Measurements from ENCODE around the gene LNX1.

The LNX1 gene

GRCh38 chr4:53490965-53491622 is 100.2 kb downstream of the LNX1 start:
- Mint-ChIP-seq H3K36me3 (no peaks in the 10 kb centered on the region), H3K4me3 (no peak overlapping the region), H3K27ac (no peak overlapping the region), H3K9me3 (ENCODE audit: low read depth) (no peaks in the 10 kb centered on the region), H3K27me3 (peaks cover 7% of the 10 kb centered on the region), H3K4me1 (ENCODE audit: low read depth) (no peaks in the 10 kb centered on the region)

GRCh38 chr4:53490161-53490956 is 100.9 kb downstream of the LNX1 start:
- H3K4me3 Mint-ChIP-seq = no peak overlapping the region
- H3K4me1 Mint-ChIP-seq (ENCODE audit: low read depth) = no peaks in the 10 kb centered on the region
- H3K27me3 Mint-ChIP-seq = peaks cover 9% of the 10 kb centered on the region
- H3K9me3 Mint-ChIP-seq (ENCODE audit: low read depth) = no peaks in the 10 kb centered on the region
- no peak overlapping the region for H3K27ac Mint-ChIP-seq
- no peaks in the 10 kb centered on the region for H3K36me3 Mint-ChIP-seq

GRCh38 chr4:53489279-53489889 is 101.9 kb downstream of the LNX1 start:
- H3K36me3 Mint-ChIP-seq = no peaks in the 10 kb centered on the region
- no peak overlapping the region for H3K27ac Mint-ChIP-seq
- H3K4me1 Mint-ChIP-seq (ENCODE audit: low read depth) = no peaks in the 10 kb centered on the region
- peaks cover 9% of the 10 kb centered on the region for H3K27me3 Mint-ChIP-seq
- no peak overlapping the region for H3K4me3 Mint-ChIP-seq
- no peaks in the 10 kb centered on the region for H3K9me3 Mint-ChIP-seq (ENCODE audit: low read depth)

GRCh38 chr4:53487766-53488165 is 103.5 kb downstream of the LNX1 start:
- Mint-ChIP-seq H3K4me3 (no peak overlapping the region), H3K27me3 (peaks cover 15% of the 10 kb centered on the region)

GRCh38 chr4:53485658-53486040 is 105.6 kb downstream of the LNX1 start:
- peaks cover 16% of the 10 kb centered on the region for H3K27me3 Mint-ChIP-seq
- no peak overlapping the region for H3K4me3 Mint-ChIP-seq
- H3K36me3 Mint-ChIP-seq = no peaks in the 10 kb centered on the region
- H3K27ac Mint-ChIP-seq = no peak overlapping the region
- H3K9me3 Mint-ChIP-seq (ENCODE audit: low read depth) = no peaks in the 10 kb centered on the region
- H3K4me1 Mint-ChIP-seq (ENCODE audit: low read depth) = no peaks in the 10 kb centered on the region

More at GRCh38 chr4:53487766-53488165, 103.5 kb downstream of the LNX1 start:
- H3K27ac Mint-ChIP-seq = no peak overlapping the region
- H3K9me3 Mint-ChIP-seq (ENCODE audit: low read depth) = no peaks in the 10 kb centered on the region
- H3K4me1 Mint-ChIP-seq (ENCODE audit: low read depth) = no peaks in the 10 kb centered on the region
- H3K36me3 Mint-ChIP-seq = no peaks in the 10 kb centered on the region

- Mint-ChIP-seq H3K9me3 (ENCODE audit: low read depth) (no peaks in the 10 kb centered on the region), H3K4me1 (ENCODE audit: low read depth) (no peaks in the 10 kb centered on the region), H3K27ac (no peak overlapping the region), H3K36me3 (no peaks in the 10 kb centered on the region), H3K4me3 (no peak overlapping the region), H3K27me3 (peaks cover 16% of the 10 kb centered on the region)
Observed at GRCh38 chr4:53484911-53485657, 106.2 kb downstream of the LNX1 start.

GRCh38 chr4:53483250-53483649 is 108.0 kb downstream of the LNX1 start:
- Mint-ChIP-seq H3K4me3 (no peak overlapping the region), H3K4me1 (ENCODE audit: low read depth) (no peaks in the 10 kb centered on the region), H3K9me3 (ENCODE audit: low read depth) (no peaks in the 10 kb centered on the region), H3K36me3 (no peaks in the 10 kb centered on the region), H3K27me3 (peaks cover 16% of the 10 kb centered on the region), H3K27ac (no peak overlapping the region)

- Mint-ChIP-seq H3K27ac (no peak overlapping the region), H3K4me1 (ENCODE audit: low read depth) (no peaks in the 10 kb centered on the region), H3K9me3 (ENCODE audit: low read depth) (no peaks in the 10 kb centered on the region), H3K27me3 (peaks cover 13% of the 10 kb centered on the region), H3K36me3 (no peaks in the 10 kb centered on the region), H3K4me3 (no peak overlapping the region)
Observed at GRCh38 chr4:53481586-53481985, 109.7 kb downstream of the LNX1 start.

GRCh38 chr4:53480909-53481308 is 110.4 kb downstream of the LNX1 start:
- H3K27ac Mint-ChIP-seq = no peak overlapping the region
- no peaks in the 10 kb centered on the region for H3K9me3 Mint-ChIP-seq (ENCODE audit: low read depth)
- no peaks in the 10 kb centered on the region for H3K36me3 Mint-ChIP-seq
- no peaks in the 10 kb centered on the region for H3K4me1 Mint-ChIP-seq (ENCODE audit: low read depth)
- H3K27me3 Mint-ChIP-seq = peaks cover 9% of the 10 kb centered on the region
- H3K4me3 Mint-ChIP-seq = no peak overlapping the region

GRCh38 chr4:53479736-53480525 is 111.4 kb downstream of the LNX1 start:
- Mint-ChIP-seq H3K4me3 (no peak overlapping the region), H3K36me3 (no peaks in the 10 kb centered on the region), H3K27ac (no peak overlapping the region), H3K27me3 (peaks cover 8% of the 10 kb centered on the region), H3K4me1 (ENCODE audit: low read depth) (no peaks in the 10 kb centered on the region), H3K9me3 (ENCODE audit: low read depth) (no peaks in the 10 kb centered on the region)

- Mint-ChIP-seq H3K36me3 (no peaks in the 10 kb centered on the region), H3K4me1 (ENCODE audit: low read depth) (no peaks in the 10 kb centered on the region), H3K9me3 (ENCODE audit: low read depth) (no peaks in the 10 kb centered on the region), H3K27ac (no peak overlapping the region), H3K4me3 (no peak overlapping the region), H3K27me3 (peaks cover 8% of the 10 kb centered on the region)
Observed at GRCh38 chr4:53478671-53479456, 112.4 kb downstream of the LNX1 start.

GRCh38 chr4:53477636-53478035 is 113.7 kb downstream of the LNX1 start:
- H3K36me3 Mint-ChIP-seq = no peaks in the 10 kb centered on the region
- H3K4me3 Mint-ChIP-seq = no peak overlapping the region

GRCh38 chr4:53477038-53477565 is 114.2 kb downstream of the LNX1 start:
- Mint-ChIP-seq H3K4me1 (ENCODE audit: low read depth) (no peaks in the 10 kb centered on the region), H3K27me3 (peaks cover 1% of the 10 kb centered on the region), H3K36me3 (no peaks in the 10 kb centered on the region), H3K9me3 (ENCODE audit: low read depth) (peaks cover 11% of the 10 kb centered on the region), H3K4me3 (no peak overlapping the region), H3K27ac (no peak overlapping the region)

More at GRCh38 chr4:53477636-53478035, 113.7 kb downstream of the LNX1 start:
- peaks cover 10% of the 10 kb centered on the region for H3K9me3 Mint-ChIP-seq (ENCODE audit: low read depth)
- H3K27ac Mint-ChIP-seq = no peak overlapping the region
- H3K4me1 Mint-ChIP-seq (ENCODE audit: low read depth) = no peaks in the 10 kb centered on the region
- H3K27me3 Mint-ChIP-seq = peaks cover 3% of the 10 kb centered on the region

Measured in activated naive CD8-positive, alpha-beta T cell (primary cell).